Urothelium cell line (cell line): ENCODE measurements around the gene FAM219B.
A peak's percentile ranks its signal among the peaks of the same experiment; 100 is the strongest.

Experiments
- DNase-seq: peaks from one replicate; pipeline ENCODE4 v3.0.0; 2011; ENCODE audit warnings: low spot score, mixed read lengths
- FAIRE-seq: peaks from 2 replicates; lab custom pipeline; 2011; peaks lifted over from hg19 to GRCh38; lab: Jason Lieb, UNC

FAM219B gene

GRCh38 chr15:74878273-74878672 lies 28.4 kb downstream of the FAM219B start:
- FAIRE-seq (no peak), DNase-seq (no peak)

GRCh38 chr15:74873756-74874424 lies 32.8 kb downstream of the FAM219B start:
- peak; percentile 13 for DNase-seq
- FAIRE-seq: no peak

GRCh38 chr15:74873036-74873755 lies 33.5 kb downstream of the FAM219B start, which contains the start of gene SCAMP2:
Gene SCAMP2, minus strand, starts transcription at chr15:74873365. Its CDS starts 110 bp downstream, at chr15:74873255.
- FAIRE-seq: no peak
- peak; percentile 96 for DNase-seq

GRCh38 chr15:74872702-74873035 lies 34.0 kb downstream of the FAM219B start:
- no peak for FAIRE-seq
- DNase-seq: no peak

GRCh38 chr15:74870436-74871215 lies 36.0 kb downstream of the FAM219B start:
- FAIRE-seq (no peak), DNase-seq (no peak)

- DNase-seq (no peak), FAIRE-seq (no peak)
These were observed 36.8 kb downstream of the FAM219B start for GRCh38 chr15:74869726-74870407.

- no peak for DNase-seq
- no peak for FAIRE-seq
These were observed 37.3 kb downstream of the FAM219B start for GRCh38 chr15:74869372-74869725.

- FAIRE-seq (no peak), DNase-seq (no peak)
These were observed 38.6 kb downstream of the FAM219B start for GRCh38 chr15:74868059-74868458.

GRCh38 chr15:74867466-74868038 lies 39.1 kb downstream of the FAM219B start:
- no peak for DNase-seq
- no peak for FAIRE-seq

GRCh38 chr15:74866090-74866489 lies 40.6 kb downstream of the FAM219B start:
- DNase-seq (no peak), FAIRE-seq (no peak)

GRCh38 chr15:74865316-74865715 lies 41.3 kb downstream of the FAM219B start:
- DNase-seq: no peak
- no peak for FAIRE-seq

- FAIRE-seq (no peak), DNase-seq (no peak)
These were observed 42.4 kb downstream of the FAM219B start for GRCh38 chr15:74864296-74864695.

GRCh38 chr15:74863239-74864056 lies 43.2 kb downstream of the FAM219B start:
- no peak for FAIRE-seq
- DNase-seq: no peak

GRCh38 chr15:74858369-74858740 lies 48.3 kb downstream of the FAM219B start:
- FAIRE-seq: no peak
- no peak for DNase-seq

- no peak for FAIRE-seq
- no peak for DNase-seq
These were observed 48.8 kb downstream of the FAM219B start for GRCh38 chr15:74857671-74858368.

- FAIRE-seq (no peak), DNase-seq (no peak)
These were observed 49.5 kb downstream of the FAM219B start for GRCh38 chr15:74857082-74857655.

- DNase-seq (no peak), FAIRE-seq (no peak)
These were observed 50.1 kb downstream of the FAM219B start for GRCh38 chr15:74856537-74856936.

GRCh38 chr15:74855857-74856256 lies 50.8 kb downstream of the FAM219B start:
- FAIRE-seq (no peak), DNase-seq (no peak)

- FAIRE-seq: no peak
These were observed 52.1 kb downstream of the FAM219B start for GRCh38 chr15:74854453-74855022.

More at GRCh38 chr15:74854453-74855022, 52.1 kb downstream of the FAM219B start:
- DNase-seq: no peak
